ENCODE results near the gene DNAJC5.

Gene DNAJC5

GRCh38 chr20:63945031-63945658 lies 50.2 kb downstream of the DNAJC5 start:
- Histone ChIP-seq H3F3A (ENCODE audit: insufficient read depth) (peaks cover 12% of the 10 kb centered on the region), H3K4me3 (ENCODE audit: insufficient read depth, low read length, poor library complexity, severe bottlenecking) (no peak overlapping the region), H3K9me3 (ENCODE audit: insufficient read depth, low read length) (no peaks in the 10 kb centered on the region), H3K9me2 (replicated peaks; ENCODE audit: insufficient read depth, low read length) (no peaks in the 10 kb centered on the region), H3K27me3 (ENCODE audit: low read length) (no peaks in the 10 kb centered on the region), H2AFZ (ENCODE audit: low read depth, low read length, severe bottlenecking) (no peak overlapping the region), H3K9ac (ENCODE audit: low read length) (no peak overlapping the region), H3K4me2 (ENCODE audit: low read depth, low read length, poor library complexity, severe bottlenecking) (no peak overlapping the region), H3K27ac (ENCODE audit: low read depth, low read length) (no peak overlapping the region), H3K36me3 (ENCODE audit: low read length) (no peaks in the 10 kb centered on the region), H3K79me2 (ENCODE audit: insufficient read depth, low read length) (no peaks in the 10 kb centered on the region), H4K20me1 (ENCODE audit: low read depth, low read length) (no peaks in the 10 kb centered on the region)
- TF ChIP-seq, protein P1, sequence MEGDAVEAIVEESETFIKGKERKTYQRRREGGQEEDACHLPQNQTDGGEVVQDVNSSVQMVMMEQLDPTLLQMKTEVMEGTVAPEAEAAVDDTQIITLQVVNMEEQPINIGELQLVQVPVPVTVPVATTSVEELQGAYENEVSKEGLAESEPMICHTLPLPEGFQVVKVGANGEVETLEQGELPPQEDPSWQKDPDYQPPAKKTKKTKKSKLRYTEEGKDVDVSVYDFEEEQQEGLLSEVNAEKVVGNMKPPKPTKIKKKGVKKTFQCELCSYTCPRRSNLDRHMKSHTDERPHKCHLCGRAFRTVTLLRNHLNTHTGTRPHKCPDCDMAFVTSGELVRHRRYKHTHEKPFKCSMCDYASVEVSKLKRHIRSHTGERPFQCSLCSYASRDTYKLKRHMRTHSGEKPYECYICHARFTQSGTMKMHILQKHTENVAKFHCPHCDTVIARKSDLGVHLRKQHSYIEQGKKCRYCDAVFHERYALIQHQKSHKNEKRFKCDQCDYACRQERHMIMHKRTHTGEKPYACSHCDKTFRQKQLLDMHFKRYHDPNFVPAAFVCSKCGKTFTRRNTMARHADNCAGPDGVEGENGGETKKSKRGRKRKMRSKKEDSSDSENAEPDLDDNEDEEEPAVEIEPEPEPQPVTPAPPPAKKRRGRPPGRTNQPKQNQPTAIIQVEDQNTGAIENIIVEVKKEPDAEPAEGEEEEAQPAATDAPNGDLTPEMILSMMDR (IDR thresholded peaks at IDR 0.05; ENCODE audit: insufficient read depth, low read length, poor library complexity, severe bottlenecking), result no peak
- TF ChIP-seq EZH2phosphoT487 (conservative IDR thresholded peaks at IDR 0.05; ENCODE audit: low read length), result no peak

GRCh38 chr20:63945921-63946920 lies 51.3 kb downstream of the DNAJC5 start:
- H3K27ac ChIP-seq (ENCODE audit: low read depth, low read length), result no peak overlapping the region
- H3K4me3 ChIP-seq (ENCODE audit: insufficient read depth, low read length, poor library complexity, severe bottlenecking), result no peak overlapping the region
- H3K9ac ChIP-seq (ENCODE audit: low read length), result no peak overlapping the region
- peaks cover 15% of the 10 kb centered on the region for H3F3A ChIP-seq (ENCODE audit: insufficient read depth)
- no peaks in the 10 kb centered on the region for H3K27me3 ChIP-seq (ENCODE audit: low read length)
- H3K36me3 ChIP-seq (ENCODE audit: low read length), result no peaks in the 10 kb centered on the region
- H3K9me2 ChIP-seq (replicated peaks; ENCODE audit: insufficient read depth, low read length), result no peaks in the 10 kb centered on the region
- no peaks in the 10 kb centered on the region for H3K9me3 ChIP-seq (ENCODE audit: insufficient read depth, low read length)
- no peak overlapping the region for H2AFZ ChIP-seq (ENCODE audit: low read depth, low read length, severe bottlenecking)
- H3K4me2 ChIP-seq (ENCODE audit: low read depth, low read length, poor library complexity, severe bottlenecking), result no peak overlapping the region
- TF ChIP-seq EZH2phosphoT487 (conservative IDR thresholded peaks at IDR 0.05; ENCODE audit: low read length), result no peak
- TF ChIP-seq, protein P1 (IDR thresholded peaks at IDR 0.05; ENCODE audit: insufficient read depth, low read length, poor library complexity, severe bottlenecking), result no peak
- H4K20me1 ChIP-seq (ENCODE audit: low read depth, low read length), result no peaks in the 10 kb centered on the region
- H3K79me2 ChIP-seq (ENCODE audit: insufficient read depth, low read length), result peaks cover 4% of the 10 kb centered on the region; the same call in 1 of the 2 replicates

DNA sequence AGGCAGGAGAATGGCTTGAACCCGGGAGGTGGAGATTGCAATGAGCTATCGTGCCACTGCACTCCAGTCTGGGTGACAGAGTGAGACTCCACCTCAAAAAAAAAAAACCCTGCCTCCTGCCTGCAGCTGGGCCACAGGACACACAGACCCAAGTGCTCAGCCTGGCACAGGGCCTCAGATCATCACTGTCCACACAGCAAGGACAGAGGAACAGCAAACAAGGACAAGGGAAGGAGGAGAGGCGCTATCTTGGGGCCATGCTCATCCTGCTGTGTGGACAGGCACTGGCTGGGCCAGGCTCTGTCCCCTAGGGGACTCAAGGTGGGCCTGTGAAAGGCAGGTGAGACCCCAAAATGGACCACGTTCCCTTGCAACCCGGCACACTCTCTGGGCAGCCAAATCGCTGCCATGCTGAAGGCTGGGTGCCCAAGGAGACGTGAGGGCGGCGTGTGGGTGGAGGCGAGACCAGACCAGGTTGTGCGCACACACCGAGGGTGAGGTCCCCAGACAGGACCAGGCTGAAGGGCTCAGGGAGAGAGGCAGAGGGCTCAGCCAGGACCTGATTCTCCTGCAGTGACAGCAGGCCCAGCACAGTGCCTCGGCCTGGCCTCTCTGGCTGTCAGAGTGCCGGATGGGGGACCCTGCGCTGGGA lies 52.2 kb downstream of the DNAJC5 start:
- Histone ChIP-seq H3K27ac (ENCODE audit: low read depth, low read length) (no peak overlapping the region), H3K9me3 (ENCODE audit: insufficient read depth, low read length) (no peaks in the 10 kb centered on the region), H3K4me2 (ENCODE audit: low read depth, low read length, poor library complexity, severe bottlenecking) (no peak overlapping the region), H3K4me3 (ENCODE audit: insufficient read depth, low read length, poor library complexity, severe bottlenecking) (no peak overlapping the region), H3K79me2 (ENCODE audit: insufficient read depth, low read length) (peaks cover 7% of the 10 kb centered on the region; the same call in 1 of the 2 replicates), H3F3A (ENCODE audit: insufficient read depth) (peaks cover 15% of the 10 kb centered on the region), H3K9me2 (replicated peaks; ENCODE audit: insufficient read depth, low read length) (no peaks in the 10 kb centered on the region), H3K9ac (ENCODE audit: low read length) (no peak overlapping the region), H4K20me1 (ENCODE audit: low read depth, low read length) (no peaks in the 10 kb centered on the region), H3K36me3 (ENCODE audit: low read length) (no peaks in the 10 kb centered on the region), H3K27me3 (ENCODE audit: low read length) (no peaks in the 10 kb centered on the region), H2AFZ (ENCODE audit: low read depth, low read length, severe bottlenecking) (no peak overlapping the region)
- TF ChIP-seq EZH2phosphoT487 (conservative IDR thresholded peaks at IDR 0.05; ENCODE audit: low read length), result no peak
- TF ChIP-seq, protein P1 (IDR thresholded peaks at IDR 0.05; ENCODE audit: insufficient read depth, low read length, poor library complexity, severe bottlenecking), result no peak

All from SU-DHL-6 (cell line).